ENCODE results near the gene ALLC.

- TF ChIP-seq CTCF (IDR thresholded peaks at IDR 0.05) (no peak), POLR2A (IDR thresholded peaks at IDR 0.05) (no peak)
These were observed 79.1 kb downstream of the ALLC start for GRCh38 chr2:3737128-3737527.
